Measurements from ENCODE around the gene BRINP3. TPM values are rescaled to one million over a fixed set of nuclear protein-coding genes. Genes with fewer than 3 reads are reported as not detected.

The BRINP3 gene
- total RNA-seq, 2 experiments from 2014 or later = not detected

DNA sequence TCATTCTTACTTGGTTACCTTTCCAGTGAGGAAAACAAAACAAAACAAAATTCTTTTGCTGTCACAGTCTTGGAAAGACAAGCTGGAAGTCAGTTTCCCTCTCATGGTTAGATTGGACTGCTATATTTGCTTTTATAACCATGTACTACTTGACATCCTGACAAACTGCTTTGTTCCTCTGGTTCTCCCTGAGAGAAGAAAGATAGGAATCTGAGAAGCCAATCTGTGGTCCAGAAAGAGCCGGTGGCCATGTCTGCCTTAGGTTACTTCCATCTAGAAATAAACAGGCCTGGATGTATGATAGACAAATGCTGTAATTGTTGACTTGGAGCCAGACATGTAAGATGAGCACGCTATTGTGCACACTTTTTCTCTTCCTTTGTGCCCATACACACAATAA is 330.0 kb downstream of the BRINP3 start:
- Histone ChIP-seq H3K4me2 (ENCODE audit: low read length) (no peak overlapping the region), H3K9me2 (ENCODE audit: insufficient read depth, low read length) (no peaks in the 10 kb centered on the region), H3K79me2 (ENCODE audit: insufficient read depth, low read depth, low read length) (no peaks in the 10 kb centered on the region), H3K36me3 (ENCODE audit: insufficient read depth, low read length) (no peaks in the 10 kb centered on the region), H3K27ac (ENCODE audit: low read depth, low read length, poor library complexity, severe bottlenecking) (no peak overlapping the region), H3K4me1 (ENCODE audit: insufficient read depth, low read length, poor library complexity, severe bottlenecking) (no peaks in the 10 kb centered on the region), H3K9me3 (ENCODE audit: low read length) (no peaks in the 10 kb centered on the region), H3K4me3 (ENCODE audit: low read depth, low read length, poor library complexity, severe bottlenecking) (no peak overlapping the region), H4K20me1 (ENCODE audit: insufficient read depth, low read length) (no peaks in the 10 kb centered on the region), H2AFZ (ENCODE audit: low read length) (no peak overlapping the region)
- POLR2A ChIA-PET = no interaction called here
- BruUV-seq (replicated peaks) = no TSS peak
- no peak for TF ChIP-seq CTCF (conservative IDR thresholded peaks at IDR 0.05; ENCODE audit: low read length)
- TF ChIP-seq EZH2phosphoT487 (IDR thresholded peaks at IDR 0.05; ENCODE audit: borderline replicate concordance, low read depth, low read length) = no peak
- intact Hi-C loops (cut with micrococcal nuclease; ENCODE audit: unreplicated experiment) = no loop called here
- DNase-seq (ENCODE audit: low spot score) = no peak
- CTCF ChIA-PET (ENCODE audit: unreplicated experiment) = no interaction called here

GRCh38 chr1:190144650-190145049 is 333.0 kb downstream of the BRINP3 start:
- BruUV-seq (replicated peaks) = no TSS peak
- CTCF ChIA-PET (ENCODE audit: unreplicated experiment) = no interaction called here
- Histone ChIP-seq H3K9me2 (ENCODE audit: insufficient read depth, low read length) (no peaks in the 10 kb centered on the region), H2AFZ (ENCODE audit: low read length) (no peak overlapping the region), H3K4me1 (ENCODE audit: insufficient read depth, low read length, poor library complexity, severe bottlenecking) (no peaks in the 10 kb centered on the region), H3K4me3 (ENCODE audit: low read depth, low read length, poor library complexity, severe bottlenecking) (no peak overlapping the region), H3K79me2 (ENCODE audit: insufficient read depth, low read depth, low read length) (no peaks in the 10 kb centered on the region), H3K27ac (ENCODE audit: low read depth, low read length, poor library complexity, severe bottlenecking) (no peak overlapping the region), H3K36me3 (ENCODE audit: insufficient read depth, low read length) (no peaks in the 10 kb centered on the region), H3K9me3 (ENCODE audit: low read length) (no peaks in the 10 kb centered on the region), H3K4me2 (ENCODE audit: low read length) (no peak overlapping the region), H4K20me1 (ENCODE audit: insufficient read depth, low read length) (no peaks in the 10 kb centered on the region)
- POLR2A ChIA-PET = no interaction called here
- intact Hi-C loops (cut with micrococcal nuclease; ENCODE audit: unreplicated experiment) = no loop called here
- DNase-seq (ENCODE audit: low spot score) = no peak
- TF ChIP-seq CTCF (conservative IDR thresholded peaks at IDR 0.05; ENCODE audit: low read length) (no peak), EZH2phosphoT487 (IDR thresholded peaks at IDR 0.05; ENCODE audit: borderline replicate concordance, low read depth, low read length) (no peak)

DNA sequence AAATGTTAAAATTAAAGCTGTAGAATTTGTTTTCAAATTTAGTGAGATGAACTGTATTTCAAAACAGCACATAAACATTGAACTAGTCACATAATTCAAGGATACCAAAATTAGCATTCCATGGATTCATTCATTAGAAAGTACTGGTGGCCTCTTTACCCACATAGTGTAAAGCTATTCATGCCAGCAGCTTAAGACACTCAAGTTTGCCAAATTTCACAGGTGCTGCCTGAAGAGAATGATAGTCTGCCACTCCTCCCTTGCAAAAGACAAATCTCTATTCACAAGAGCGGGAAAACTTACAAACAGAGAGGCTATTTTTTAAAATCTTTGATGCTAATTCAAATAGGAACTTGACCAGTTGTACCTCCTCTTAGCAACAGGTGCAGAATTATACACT is 337.0 kb downstream of the BRINP3 start:
- H3K36me3 ChIP-seq (ENCODE audit: insufficient read depth, low read length) = no peaks in the 10 kb centered on the region
- no peak for TF ChIP-seq EZH2phosphoT487 (IDR thresholded peaks at IDR 0.05; ENCODE audit: borderline replicate concordance, low read depth, low read length)
- TF ChIP-seq CTCF (conservative IDR thresholded peaks at IDR 0.05; ENCODE audit: low read length) = no peak
- CTCF ChIA-PET (ENCODE audit: unreplicated experiment) = no interaction called here
- H2AFZ ChIP-seq (ENCODE audit: low read length) = no peak overlapping the region
- no peaks in the 10 kb centered on the region for H3K4me1 ChIP-seq (ENCODE audit: insufficient read depth, low read length, poor library complexity, severe bottlenecking)
- intact Hi-C loops (cut with micrococcal nuclease; ENCODE audit: unreplicated experiment) = no loop called here
- BruUV-seq (replicated peaks) = no TSS peak
- H3K4me2 ChIP-seq (ENCODE audit: low read length) = no peak overlapping the region
- POLR2A ChIA-PET = interaction anchor here (0.7 kb wide), 2 partner anchors 34 to 112 kb away, joined by 3 to 4 read pairs; no protein-coding TSS in a partner anchor
- H3K9me3 ChIP-seq (ENCODE audit: low read length) = no peaks in the 10 kb centered on the region
- no peaks in the 10 kb centered on the region for H3K9me2 ChIP-seq (ENCODE audit: insufficient read depth, low read length)
- no peak overlapping the region for H3K27ac ChIP-seq (ENCODE audit: low read depth, low read length, poor library complexity, severe bottlenecking)
- no peaks in the 10 kb centered on the region for H3K79me2 ChIP-seq (ENCODE audit: insufficient read depth, low read depth, low read length)
- H4K20me1 ChIP-seq (ENCODE audit: insufficient read depth, low read length) = no peaks in the 10 kb centered on the region
- no peak for DNase-seq (ENCODE audit: low spot score)
- no peak overlapping the region for H3K4me3 ChIP-seq (ENCODE audit: low read depth, low read length, poor library complexity, severe bottlenecking)

Measured in OCI-LY7 (cell line).